GM19328 (cell line): ENCODE measurements around the gene ACOT7.
"Not testable (repeated sequence)": the region's sequence is repeated elsewhere in the genome, so short reads cannot be mapped to it uniquely, and the experiment has no call there.

Experiments
- ATAC-seq: cut with Tn5 transposase; IDR thresholded peaks from one replicate; pipeline ENCODE4 v1.9.1; 2021; ENCODE audit warnings: mild to moderate bottlenecking, moderate library complexity; ENCODE audit not compliant: unreplicated experiment

ACOT7 gene

DNA sequence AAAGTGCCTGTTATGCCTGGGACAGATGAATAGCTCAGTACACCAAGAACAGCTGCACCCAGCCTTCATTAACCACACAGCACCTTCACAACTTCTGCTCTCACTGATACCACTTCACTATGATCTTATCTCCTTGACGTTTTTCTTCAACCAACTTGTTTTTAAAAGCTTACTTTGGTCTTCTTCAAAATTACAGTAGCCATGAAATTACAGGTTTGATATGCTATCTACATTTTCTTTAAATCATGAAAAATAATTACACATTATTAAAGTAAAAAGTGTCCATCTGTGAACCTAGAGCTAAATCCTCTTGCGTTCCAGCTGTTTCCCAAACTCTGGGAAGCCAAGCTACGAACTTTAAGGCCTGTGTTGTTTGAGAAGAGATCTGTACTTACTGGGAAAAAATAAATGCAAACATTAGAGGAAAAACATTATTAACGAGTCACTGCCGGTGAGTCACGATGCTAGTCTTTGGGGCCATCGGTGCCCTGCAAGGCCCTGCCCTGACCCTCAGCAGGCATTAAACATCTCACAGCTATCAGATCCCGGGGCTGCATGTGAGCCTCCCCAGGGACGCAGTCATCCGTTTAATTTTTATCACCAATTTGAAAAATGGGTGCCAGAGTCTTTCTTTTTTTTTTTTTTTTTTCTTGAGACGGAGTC lies 76.3 kb downstream of the ACOT7 start:
- ATAC-seq: no peak

DNA sequence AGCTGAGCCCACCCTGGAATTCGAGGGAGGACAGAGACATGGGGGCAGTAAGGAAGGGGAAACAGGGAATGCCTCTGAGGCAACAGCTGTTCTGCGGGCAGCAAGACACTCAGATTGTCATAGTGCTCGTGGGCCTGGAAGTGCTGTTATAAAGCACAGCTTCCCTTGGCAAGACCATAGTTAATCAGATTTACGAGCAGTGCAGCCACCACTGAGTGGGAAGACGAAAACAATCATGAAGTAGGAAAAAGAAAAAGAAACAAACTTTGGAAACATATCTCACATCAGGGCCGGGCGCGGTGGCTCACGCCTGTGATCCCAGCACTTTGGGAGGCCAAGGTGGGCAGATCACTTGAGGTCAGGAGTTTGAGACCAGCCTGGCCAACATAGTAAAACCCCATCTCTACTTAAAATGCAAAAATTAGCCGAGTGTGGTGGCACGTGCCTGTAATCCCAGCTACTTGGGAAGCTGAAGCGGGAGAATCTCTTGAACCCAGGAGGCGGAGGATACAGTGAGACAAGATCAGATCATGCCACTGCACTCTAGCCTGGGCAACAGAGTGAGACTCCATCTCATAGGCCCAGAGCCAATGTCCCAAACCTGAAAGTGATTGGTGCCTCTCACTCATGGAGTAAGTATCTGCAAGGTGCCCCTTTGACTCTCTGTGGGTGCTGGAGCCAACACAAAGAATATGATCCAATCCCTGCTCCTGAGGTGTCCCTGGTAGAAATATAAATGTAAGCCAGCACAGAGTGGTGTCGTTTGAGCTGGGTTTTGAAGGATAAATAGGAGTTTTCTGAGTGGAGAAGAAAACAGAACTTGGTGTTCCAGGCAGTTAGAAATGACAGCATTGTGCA lies 77.1 kb downstream of the ACOT7 start:
- no peak for ATAC-seq

DNA sequence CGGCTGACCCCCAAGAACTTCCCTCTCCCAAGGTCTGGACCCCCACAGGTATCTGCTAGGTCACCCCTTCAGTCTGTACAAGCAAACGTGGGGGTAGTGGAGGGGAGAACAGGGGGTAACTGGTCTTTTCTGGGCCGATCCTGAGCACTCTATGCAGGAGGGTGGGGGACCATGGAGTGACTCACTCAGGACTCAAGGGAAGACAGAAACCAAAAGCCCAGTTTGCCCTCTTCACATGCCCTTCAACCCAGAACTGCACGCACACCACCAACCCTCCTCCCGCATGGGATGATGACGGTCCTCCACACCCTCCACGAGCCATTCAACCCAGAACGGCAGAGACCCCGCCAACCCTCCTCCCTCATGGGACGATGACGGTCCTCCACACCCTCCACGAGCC lies 79.1 kb downstream of the ACOT7 start:
- no peak for ATAC-seq

DNA sequence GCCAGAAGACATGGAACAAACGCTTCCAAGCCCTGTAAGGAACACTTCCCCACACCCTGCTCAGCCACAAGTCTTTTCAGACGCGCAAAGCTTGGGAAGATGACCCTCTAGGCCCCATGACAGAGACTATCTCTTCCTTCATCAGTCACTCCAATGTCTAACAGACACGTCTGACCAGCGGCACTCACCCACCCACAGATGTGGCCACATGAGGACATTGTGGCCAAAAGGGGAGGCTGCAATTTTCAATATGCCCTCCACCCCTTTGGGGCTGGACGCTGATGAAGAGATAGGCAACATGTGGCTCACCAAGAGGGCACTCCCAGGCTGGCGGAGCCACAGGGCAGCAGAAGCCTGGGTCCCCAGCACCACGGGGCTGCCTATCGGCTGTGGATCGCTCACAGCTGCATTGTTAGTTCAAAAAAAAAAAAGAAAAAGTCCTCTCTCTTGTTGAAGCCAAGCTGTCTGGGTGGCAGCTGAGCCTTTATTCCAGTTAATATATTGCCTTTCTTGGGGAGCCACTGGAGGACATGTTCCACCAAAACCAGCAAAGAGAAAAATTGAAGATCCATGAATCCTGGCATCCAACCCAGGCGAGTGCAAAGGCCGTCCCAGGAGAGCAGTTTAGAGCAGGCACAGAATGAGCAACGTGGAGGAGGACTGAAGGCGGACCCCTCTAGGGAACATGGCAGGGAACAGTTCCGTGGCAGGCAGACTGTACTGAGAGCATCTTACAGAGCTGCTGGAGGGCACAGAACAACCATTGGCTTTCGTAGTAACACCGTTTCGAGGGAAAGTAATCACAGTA lies 80.0 kb downstream of the ACOT7 start:
- no peak for ATAC-seq

DNA sequence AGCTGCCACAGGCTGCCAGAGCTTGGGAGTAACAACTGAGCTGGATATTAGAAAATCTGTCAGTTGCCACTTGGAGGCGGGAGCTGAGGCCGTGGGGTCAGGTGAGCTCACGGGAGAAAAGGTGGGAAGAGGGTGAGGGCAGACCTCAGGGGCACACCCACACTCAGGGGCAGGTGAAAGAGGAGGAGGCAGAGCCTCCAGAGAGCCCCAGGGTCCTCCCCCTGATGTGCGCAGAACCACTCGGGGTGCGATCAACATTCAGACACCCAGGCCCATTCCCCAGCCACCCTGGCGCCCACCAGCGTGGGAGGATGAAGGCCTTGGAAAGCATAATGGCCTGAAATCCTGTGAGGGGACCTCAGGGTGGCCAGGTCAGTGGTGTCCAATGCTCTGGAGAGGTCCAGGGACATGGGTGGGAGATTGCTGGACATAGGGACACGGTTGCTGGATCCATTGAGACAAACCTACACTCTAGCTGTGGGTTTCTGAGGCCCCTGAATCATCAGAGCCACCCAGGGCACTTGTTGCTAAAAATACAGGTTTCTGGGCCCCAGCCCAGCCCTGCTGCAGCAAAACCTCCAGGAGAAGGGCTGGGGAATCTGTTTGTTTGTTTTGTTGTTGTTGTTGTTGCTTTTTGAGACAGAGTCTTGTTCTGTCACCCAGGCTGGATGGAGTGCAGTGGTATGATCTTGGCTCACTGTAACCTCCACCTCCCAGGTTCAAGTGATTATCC lies 83.3 kb downstream of the ACOT7 start:
- no peak for ATAC-seq

DNA sequence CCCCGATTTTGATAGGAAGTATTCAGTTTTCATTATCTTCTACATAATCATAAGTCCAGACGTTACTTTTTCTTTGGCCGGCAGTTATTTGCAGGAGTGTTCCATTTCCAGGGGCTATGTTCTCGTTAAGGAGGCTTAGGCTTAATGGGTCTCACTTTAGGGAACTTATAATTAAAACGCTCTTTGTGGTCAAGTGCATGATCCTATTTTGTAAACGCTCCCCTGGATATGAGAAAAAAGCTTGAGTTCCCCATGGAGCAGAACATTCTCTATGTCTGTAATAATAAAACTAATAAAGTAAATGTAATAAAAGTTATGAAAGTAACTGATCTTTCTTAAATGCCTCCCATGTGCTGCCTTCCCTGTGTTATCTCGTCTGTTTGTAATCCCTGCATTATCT lies 84.0 kb downstream of the ACOT7 start:
- ATAC-seq: no peak

DNA sequence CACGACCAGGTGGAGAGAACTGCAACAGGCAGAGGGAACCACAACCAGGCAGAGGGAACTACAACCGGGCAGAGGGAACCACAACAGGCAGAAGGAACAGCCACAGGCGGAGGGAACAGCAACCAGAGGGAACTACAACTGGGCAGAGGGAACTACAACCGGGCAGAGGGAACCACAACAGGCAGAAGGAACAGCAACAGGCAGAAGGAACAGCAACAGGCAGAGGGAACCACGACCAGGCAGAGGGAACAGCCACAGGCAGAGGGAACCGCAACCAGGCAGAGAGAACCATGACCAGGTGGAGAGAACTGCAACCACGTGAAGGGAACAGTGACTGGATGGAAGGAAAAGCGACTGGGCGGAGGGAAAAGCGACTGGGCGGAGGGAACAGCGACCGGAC lies 85.1 kb downstream of the ACOT7 start:
- no peak for ATAC-seq

DNA sequence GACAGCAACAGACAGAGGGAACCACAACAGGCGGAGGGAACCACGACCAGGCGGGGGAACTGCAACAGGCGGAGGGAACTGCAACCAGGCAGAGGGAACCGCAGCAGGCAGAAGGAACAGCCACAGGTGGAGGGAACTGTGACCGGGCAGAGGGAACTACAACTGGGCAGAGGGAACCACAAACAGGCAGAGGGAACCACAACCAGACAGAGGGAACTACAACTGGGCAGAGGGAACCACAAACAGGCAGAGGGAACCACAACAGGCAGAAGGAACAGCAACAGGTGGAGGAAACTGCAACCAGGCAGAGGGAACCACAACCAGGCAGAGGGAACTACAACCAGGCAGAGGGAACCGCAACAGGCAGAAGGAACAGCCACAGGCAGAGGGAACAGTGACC lies 85.9 kb downstream of the ACOT7 start:
- ATAC-seq: not testable (repeated sequence)

DNA sequence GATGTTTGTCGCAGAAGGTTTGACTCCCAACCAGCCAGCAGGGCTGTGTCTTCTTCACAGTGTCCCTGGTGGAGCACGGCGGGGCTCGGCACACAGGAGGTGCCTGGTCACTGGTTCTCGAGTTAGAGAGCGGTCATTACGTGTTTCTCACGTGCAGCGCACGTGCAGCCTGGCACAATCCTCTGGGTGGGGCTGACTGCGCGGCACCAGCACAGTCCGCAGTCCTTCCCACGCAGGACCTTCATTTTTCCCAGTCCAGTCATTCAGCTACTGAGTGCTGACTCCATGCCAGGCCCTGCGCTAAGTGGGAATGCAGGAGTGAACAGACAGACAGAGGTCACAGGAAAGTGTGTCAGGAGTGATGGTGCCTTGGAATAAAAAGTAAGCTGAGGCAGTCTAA lies 86.5 kb downstream of the ACOT7 start:
- ATAC-seq: no peak

DNA sequence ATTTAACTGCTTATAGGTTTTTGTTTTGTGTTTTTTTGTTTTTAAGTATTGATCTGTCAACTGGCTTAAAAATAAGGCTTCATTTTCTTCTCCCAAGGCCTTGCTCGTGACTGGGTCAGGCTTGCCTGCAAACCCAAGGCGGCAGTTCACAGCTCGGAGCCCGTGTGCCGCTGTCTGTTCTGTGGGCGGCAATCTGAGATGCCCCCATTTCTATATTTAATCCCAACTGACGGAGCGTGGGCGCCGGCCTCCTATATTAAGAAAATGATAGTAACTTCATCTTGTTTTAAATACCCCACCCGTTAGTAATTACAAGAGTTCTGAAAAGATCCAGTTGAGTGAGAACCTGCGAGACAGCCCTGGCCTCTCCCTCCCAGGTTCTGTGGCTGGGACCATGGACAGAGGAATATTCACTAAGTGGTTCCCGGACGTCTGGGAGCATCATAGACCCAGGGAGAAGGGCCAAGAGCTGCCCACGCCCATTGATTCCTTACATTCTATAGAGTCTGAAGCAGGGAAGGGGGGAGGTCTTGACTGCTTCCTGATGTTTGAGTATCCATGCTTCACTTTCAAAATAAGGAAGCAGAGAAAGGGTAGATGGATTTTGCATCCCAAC lies 90.1 kb downstream of the ACOT7 start:
- no peak for ATAC-seq

DNA sequence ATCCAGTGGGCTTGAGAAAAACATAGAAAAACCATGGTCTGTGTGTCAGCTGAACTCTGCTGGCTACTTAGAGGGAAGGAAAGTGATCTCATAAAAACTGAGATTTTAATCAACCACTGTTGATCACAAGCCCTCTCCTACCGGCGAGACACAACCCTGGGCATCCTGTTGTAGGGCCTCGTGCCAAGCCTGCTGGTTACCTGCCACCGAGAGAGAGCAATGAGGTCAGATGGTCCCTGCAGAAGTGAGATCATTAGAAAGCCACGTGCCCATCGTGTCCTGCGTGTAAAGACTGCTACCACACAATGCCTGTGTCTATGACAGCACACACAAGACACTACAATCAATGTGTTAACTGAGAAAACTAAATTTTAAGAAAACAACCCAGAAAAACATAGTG lies 91.0 kb downstream of the ACOT7 start:
- ATAC-seq: no peak

DNA sequence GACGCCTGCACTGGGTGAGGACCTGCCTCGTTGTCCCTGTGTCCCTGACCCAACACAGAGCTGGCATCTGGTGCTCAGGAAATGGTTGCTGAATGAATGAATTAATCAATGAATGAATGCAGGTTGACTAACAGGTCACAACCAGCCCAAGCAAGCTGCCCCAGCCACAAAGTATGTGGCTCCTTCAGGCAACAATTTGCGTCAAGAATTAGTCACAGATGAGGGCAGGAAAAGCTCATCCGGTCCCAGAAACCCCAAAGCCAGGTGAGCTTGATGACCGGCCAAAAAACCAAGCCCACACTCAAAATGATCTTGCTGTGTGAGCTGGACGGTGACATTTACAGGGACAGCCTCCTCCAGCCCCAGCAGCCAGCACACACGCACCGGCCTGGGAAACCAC lies 92.0 kb downstream of the ACOT7 start:
- no peak for ATAC-seq

DNA sequence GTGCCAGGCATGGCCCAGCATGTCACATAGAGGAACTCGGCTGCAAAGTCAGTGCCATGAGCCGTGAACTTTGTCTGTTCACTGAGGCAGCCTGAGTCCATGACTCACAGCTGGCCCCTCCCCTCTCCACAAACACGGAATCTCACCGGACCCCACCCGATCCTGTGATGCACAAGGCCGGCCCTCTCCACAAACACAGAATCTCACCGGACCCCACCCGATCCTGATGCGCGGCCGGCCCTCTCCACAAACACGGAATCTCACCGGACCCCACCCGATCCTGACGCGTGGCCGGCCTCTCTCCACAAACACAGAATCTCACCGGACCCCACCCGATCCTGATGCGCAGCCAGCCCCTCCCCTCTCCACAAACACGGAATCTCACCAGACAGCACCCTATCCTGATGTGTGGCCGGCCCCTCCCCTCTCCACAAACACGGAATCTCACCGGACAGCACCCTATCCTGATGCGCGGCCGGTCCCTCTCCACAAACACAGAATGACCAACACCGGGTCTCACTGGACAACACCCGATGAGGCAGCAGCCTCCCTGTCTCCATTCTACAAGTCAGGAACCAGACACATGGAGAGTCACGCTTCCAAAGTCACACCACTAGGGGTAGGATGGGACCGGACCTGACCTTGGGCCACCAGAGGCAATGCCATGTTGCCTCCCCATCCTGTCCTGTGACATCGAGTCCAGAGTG lies 93.1 kb downstream of the ACOT7 start:
- no peak for ATAC-seq

DNA sequence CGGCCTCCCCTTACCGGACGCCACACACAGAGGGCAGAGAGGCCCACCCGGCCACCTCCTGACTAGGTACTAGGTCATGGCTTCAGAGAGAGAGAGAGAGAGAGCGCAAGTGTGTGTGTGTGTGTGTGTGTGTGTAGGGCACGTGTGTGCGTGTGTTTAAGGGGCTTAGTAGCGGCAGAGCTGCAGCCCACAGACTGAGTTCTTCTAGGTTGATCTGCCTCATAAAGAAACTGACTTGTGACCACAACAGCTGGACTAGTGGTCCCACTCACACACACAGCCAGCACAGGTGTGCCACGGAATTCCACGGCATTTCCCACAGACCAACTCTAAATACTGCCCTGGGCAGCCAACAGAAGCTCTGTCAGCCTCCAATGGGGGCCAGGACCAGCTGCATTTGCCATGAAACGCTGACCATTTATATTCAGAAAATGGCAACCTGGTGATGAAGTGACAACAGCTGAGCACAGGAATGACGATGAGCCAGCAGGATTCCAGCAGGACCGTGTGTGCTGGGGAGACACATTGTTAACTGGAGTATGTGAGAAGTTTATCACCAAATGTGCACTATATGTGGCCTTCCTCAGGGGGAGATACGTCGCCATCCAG lies 93.9 kb downstream of the ACOT7 start:
- no peak for ATAC-seq

DNA sequence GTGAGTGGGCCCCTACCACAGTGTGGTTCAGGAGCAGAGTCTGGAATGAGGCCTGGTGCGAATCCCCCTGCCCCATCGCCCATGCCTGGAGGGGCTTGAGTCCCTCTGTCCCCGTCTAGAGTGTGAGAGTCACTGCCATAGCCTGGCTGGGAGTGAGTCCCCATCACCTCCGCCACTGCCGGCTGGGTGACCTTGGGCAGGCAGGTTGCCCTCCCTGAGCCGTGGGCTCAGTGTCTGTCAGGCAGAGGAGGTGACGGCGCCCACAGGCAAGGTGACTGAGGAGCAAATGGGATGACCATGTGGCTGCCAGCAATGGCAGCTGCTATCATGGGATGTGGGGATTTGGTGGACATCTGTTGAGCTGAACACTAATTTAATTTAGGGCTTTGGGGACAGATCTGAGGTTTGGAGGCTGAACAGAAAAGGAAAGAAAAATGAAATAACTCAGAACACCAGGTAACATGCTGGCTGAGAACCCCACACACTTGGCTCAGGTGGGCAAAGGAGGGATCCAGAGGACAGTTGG lies 94.6 kb downstream of the ACOT7 start:
- no peak for ATAC-seq

DNA sequence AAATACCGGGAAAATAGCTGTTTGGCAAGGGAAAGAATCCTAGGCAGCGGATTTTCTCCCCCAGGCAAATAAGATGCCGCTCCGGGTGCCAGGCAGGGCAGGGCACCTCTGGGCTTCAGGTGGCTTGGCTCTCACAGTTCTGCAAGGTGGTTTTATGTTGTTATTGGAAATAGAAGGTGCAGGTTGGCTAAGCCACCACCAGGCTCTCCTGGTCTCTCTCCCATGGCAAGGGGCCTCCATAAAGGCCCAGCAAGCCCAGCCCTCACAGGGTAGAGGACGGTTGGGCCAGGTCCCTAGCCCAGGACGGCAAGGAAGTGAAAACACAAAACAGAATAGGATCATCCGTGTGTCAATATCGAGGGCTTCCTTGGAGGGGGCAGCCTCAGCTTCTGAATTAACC lies 95.0 kb downstream of the ACOT7 start:
- ATAC-seq: no peak

DNA sequence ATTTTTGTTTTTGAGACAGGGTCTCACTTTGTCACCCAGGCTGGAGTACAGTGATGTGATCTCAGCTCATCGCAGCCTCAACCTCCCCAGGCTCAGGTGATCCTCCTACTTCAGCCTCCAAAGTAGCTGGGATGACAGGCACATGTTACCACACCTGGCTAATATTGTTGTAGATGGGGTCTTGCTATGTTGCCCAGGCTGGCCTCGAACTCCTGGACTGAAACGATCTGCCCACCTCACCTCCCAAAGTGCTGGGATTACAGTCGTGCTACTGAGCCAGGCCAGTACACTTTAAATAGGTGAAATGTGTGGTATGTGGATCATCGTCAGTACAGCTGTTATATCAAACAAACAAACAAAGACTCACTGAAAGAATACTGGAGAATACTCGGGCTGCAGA lies 97.7 kb downstream of the ACOT7 start:
- ATAC-seq: no peak

DNA sequence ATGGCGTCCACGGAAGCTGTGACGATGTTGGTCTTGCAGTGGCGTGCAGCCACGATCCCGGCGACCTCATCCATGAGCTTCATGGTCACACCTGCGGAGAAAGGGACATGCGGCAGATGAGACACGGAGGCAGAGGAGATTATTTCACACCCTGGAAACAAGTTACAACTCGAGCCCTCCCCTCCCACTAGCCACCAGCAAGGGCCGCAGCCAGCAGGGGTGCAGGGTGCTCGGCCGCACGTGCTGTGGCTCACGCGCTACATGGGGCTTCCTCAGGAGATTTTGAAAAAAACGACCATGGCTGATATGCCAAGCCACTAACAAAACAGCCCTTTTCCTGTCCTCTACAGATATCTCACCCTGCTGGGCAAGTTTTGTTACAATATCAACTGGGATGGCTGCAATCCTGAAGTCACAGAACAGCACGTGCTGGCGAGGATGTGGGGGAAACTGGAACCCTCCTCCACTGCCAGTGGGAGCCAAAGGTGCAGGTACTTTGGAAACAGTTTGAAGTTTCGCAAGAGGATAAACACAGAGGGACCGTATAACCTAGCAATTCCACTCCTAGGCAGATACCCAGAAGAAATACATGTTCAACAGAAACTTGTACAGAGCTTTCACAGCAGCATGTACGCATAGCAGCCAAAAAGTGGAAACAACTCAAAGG lies 98.5 kb downstream of the ACOT7 start:
- no peak for ATAC-seq
